Measurements from ENCODE around the gene UROC1.

- TF ChIP-seq KAT7 (CRISPR knock-in tag; IDR thresholded peaks at IDR 0.05; ENCODE audit: borderline replicate concordance) (no peak), EZH2 (IDR thresholded peaks at IDR 0.05; ENCODE audit: borderline replicate concordance, low read depth, low read length) (no peak), SMAD1 (IDR thresholded peaks at IDR 0.05; ENCODE audit: low read depth, low read length, partially characterized antibody) (no peak)
These were observed 4.8 kb upstream of the UROC1 start for GRCh38 chr3:126522363-126522788.
